HL-60 (cell line): ENCODE measurements around the gene GSTM3.

Experiments used
- DNase-seq, 2 experiments: peaks; one replicate each; pipeline ENCODE4 v3.0.0-alpha.2; 2010 to 2020; ENCODE audit warnings: low read depth in 1 of 2, low spot score in 1 of 2
- H3K27ac ChIP-seq: fragments of 250-450 bp; sonication (Bioruptor Pico); replicated peaks from 2 replicates; pipeline ENCODE4 v1.5.1; 2020; ENCODE audit warnings: mild to moderate bottlenecking, moderate library complexity
- H3K27me3 ChIP-seq: fragments of 250-450 bp; sonication (Bioruptor Pico); 2 replicates; pipeline ENCODE4 v1.5.1; 2021; ENCODE audit warnings: mild to moderate bottlenecking, moderate library complexity; ENCODE audit not compliant: insufficient read depth, poor library complexity, severe bottlenecking
- H3K4me3 ChIP-seq: replicated peaks from 2 replicates; pipeline ENCODE4 v1.5.1; 2011; ENCODE audit warnings: mild to moderate bottlenecking, control low read depth, low read length; ENCODE audit not compliant: insufficient read depth
- GABPA ChIP-seq: IDR thresholded peaks from 2 replicates; pipeline ENCODE4 v1.6.1; 2012; ENCODE audit warnings: low read depth
- POLR2AphosphoS5 ChIP-seq: IDR thresholded peaks from 2 replicates; pipeline ENCODE4 v1.6.1; 2012; ENCODE audit warnings: low read depth
- SPI1 ChIP-seq: IDR thresholded peaks from 2 replicates; pipeline ENCODE4 v1.6.1; 2012; ENCODE audit warnings: low read depth, mild to moderate bottlenecking, borderline replicate concordance
- TF ChIP-seq, protein P1 (sequence below): IDR thresholded peaks from one replicate; pipeline ENCODE4 v1.5.1; 2011; ENCODE audit warnings: low read length, control low read depth, inconsistent platforms; ENCODE audit not compliant: insufficient read depth
- TF ChIP-seq, protein P2 (sequence below): IDR thresholded peaks from 2 replicates; pipeline ENCODE4 v1.6.1; 2012; ENCODE audit warnings: low read depth; ENCODE audit not compliant: insufficient replicate concordance

GSTM3 gene

DNA sequence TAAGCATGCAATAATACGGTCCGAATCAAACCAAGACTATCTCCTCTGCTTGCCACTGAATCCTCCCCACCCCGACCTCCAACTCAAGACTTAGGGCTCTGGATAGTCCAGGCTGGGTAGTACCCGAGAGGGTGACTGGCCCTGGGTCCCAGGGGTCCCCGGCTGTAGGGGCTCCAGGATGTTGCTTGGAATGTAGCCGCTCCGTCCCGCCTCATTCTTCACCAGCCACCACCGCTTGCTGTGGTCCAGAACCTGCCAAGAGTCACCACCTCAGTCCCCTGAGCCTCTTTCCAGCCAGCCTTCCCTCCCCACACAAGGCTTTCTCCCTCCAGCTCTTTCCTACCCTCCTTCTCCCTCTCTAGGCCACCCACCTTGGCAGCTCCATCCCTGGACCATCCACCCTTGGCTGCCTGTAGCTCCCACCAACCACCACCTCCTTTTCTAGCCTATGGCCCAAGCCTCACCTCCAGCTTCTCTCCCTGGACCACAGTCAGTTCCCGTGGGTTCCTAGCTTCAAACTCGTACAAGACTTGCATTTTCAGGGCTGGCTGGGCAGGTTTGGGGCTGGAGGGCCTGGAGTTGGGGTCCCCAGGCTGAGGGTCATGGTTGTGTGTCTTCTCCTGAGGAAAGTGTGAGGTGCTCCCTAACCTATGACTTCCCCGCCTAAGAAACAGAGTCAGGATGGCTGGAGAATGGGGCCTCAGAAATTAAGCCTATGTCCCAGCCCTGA lies 10.9 kb upstream of the GSTM3 start:
- DNase-seq = no peak
- no peak overlapping the region for H3K27ac ChIP-seq
- TF ChIP-seq SPI1 (no peak), GABPA (no peak)
- H3K27me3 ChIP-seq = no peaks in the 10 kb centered on the region
- no peak overlapping the region for H3K4me3 ChIP-seq

DNA sequence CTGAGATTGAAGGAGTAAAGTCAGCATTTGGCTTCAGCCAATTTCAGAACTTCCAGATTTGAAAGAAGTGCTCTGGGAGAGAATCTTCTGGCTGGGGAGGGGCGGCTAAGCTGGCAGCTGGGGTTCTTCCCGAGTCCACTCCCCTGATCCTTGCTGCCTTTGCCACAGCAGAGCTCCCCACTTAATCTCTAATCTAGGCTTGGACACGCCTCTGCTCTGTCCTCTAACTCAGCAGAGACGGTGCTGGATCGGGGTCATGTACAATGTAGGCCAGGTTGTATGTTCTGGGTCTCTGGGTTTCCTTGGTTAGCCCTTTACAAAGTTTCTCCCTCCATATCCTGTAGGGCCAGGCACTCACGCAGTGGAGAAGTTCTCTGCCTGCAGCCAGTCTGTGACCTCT lies 10.1 kb upstream of the GSTM3 start:
- TF ChIP-seq SPI1 = no peak
- TF ChIP-seq, protein P1, sequence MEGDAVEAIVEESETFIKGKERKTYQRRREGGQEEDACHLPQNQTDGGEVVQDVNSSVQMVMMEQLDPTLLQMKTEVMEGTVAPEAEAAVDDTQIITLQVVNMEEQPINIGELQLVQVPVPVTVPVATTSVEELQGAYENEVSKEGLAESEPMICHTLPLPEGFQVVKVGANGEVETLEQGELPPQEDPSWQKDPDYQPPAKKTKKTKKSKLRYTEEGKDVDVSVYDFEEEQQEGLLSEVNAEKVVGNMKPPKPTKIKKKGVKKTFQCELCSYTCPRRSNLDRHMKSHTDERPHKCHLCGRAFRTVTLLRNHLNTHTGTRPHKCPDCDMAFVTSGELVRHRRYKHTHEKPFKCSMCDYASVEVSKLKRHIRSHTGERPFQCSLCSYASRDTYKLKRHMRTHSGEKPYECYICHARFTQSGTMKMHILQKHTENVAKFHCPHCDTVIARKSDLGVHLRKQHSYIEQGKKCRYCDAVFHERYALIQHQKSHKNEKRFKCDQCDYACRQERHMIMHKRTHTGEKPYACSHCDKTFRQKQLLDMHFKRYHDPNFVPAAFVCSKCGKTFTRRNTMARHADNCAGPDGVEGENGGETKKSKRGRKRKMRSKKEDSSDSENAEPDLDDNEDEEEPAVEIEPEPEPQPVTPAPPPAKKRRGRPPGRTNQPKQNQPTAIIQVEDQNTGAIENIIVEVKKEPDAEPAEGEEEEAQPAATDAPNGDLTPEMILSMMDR = no peak
- TF ChIP-seq GABPA = no peak
- no peak for TF ChIP-seq POLR2AphosphoS5
- TF ChIP-seq, protein P2, sequence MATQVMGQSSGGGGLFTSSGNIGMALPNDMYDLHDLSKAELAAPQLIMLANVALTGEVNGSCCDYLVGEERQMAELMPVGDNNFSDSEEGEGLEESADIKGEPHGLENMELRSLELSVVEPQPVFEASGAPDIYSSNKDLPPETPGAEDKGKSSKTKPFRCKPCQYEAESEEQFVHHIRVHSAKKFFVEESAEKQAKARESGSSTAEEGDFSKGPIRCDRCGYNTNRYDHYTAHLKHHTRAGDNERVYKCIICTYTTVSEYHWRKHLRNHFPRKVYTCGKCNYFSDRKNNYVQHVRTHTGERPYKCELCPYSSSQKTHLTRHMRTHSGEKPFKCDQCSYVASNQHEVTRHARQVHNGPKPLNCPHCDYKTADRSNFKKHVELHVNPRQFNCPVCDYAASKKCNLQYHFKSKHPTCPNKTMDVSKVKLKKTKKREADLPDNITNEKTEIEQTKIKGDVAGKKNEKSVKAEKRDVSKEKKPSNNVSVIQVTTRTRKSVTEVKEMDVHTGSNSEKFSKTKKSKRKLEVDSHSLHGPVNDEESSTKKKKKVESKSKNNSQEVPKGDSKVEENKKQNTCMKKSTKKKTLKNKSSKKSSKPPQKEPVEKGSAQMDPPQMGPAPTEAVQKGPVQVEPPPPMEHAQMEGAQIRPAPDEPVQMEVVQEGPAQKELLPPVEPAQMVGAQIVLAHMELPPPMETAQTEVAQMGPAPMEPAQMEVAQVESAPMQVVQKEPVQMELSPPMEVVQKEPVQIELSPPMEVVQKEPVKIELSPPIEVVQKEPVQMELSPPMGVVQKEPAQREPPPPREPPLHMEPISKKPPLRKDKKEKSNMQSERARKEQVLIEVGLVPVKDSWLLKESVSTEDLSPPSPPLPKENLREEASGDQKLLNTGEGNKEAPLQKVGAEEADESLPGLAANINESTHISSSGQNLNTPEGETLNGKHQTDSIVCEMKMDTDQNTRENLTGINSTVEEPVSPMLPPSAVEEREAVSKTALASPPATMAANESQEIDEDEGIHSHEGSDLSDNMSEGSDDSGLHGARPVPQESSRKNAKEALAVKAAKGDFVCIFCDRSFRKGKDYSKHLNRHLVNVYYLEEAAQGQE = no peak
- H3K4me3 ChIP-seq = no peak overlapping the region
- no peak overlapping the region for H3K27ac ChIP-seq
- no peaks in the 10 kb centered on the region for H3K27me3 ChIP-seq
- no peak for DNase-seq

DNA sequence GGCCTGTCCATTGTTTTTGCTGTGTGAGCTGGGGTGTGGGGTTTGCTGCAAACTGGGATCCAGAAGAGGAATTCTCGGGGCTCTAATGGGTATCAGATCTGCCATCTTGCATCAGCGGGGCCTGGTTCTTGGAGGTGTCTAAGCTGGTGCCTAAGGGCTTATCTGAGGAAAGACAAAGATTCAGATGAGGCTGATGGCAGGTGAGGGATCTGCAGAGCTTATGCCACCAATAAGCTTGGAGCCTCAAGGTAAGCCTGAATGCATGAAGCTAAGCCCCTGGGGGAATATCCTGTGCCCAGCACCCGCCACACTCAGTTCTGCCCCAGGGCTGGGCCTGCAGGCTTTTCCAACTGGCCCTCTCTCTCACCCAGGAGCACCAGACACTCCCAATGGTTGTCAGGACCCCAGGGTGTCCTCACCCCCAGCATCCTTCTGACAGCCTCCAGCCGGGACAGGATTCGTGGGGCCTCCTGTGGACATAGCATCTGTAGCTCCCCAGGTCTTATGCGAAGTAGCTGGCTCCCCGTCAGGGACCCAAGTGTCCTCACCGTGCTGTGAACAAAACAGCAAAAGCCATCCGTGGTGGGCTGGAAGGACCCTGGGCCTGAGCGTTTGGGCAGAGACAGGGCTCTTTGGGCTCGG lies 9.5 kb upstream of the GSTM3 start:
- H3K27me3 ChIP-seq = no peaks in the 10 kb centered on the region
- no peak for DNase-seq
- no peak overlapping the region for H3K4me3 ChIP-seq
- no peak overlapping the region for H3K27ac ChIP-seq
- TF ChIP-seq, protein P2 = no peak
- no peak for TF ChIP-seq POLR2AphosphoS5
- TF ChIP-seq, protein P1 = no peak
- no peak for TF ChIP-seq GABPA

DNA sequence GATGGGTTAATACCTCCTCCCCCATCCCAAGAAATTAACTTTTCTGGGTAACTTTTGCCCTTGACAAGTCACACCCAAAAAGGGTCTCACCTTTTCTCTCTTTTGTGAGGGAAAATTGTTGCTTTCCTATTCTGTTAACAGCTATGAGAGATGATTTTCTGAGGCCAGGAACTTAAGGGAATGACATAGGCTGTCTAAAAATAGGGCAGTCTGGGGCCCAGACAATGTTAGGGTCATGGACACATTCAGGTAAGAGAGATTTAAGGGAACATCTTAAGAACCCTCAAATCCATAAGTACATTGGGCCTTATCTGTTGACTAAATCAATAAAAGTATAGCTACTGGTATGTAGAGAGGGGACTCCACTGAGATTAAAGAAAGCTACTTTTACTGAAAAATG lies 8.4 kb upstream of the GSTM3 start:
- DNase-seq = no peak
- no peak overlapping the region for H3K27ac ChIP-seq

More for the DNA sequence above, 8.4 kb upstream of the GSTM3 start:
- TF ChIP-seq SPI1 (no peak), POLR2AphosphoS5 (no peak), GABPA (no peak)
- TF ChIP-seq, protein P1 = no peak
- TF ChIP-seq, protein P2 = no peak
- Histone ChIP-seq H3K4me3 (no peak overlapping the region), H3K27me3 (no peaks in the 10 kb centered on the region)
